Caco-2 (cell line): ENCODE measurements around the gene FBRS. TPM values are rescaled to one million over a fixed set of nuclear protein-coding genes. Genes with fewer than 3 reads are reported as not detected.

Experiments used
- BruUV-seq: library from RNA; stranded (reverse); fragments of 400-500 nt; replicated peaks from 2 replicates; lab custom pipeline; 2021; lab: Mats Ljungman, UMichigan
- CTCF ChIA-PET: fragments of 300-600 bp; sonication (Branson Sonifier 250); formaldehyde crosslinking; loops from one replicate; lab custom pipeline; 2022; ENCODE audit warnings: antibody characterized with exemption; lab: Charles Lee
- POLR2A ChIA-PET: fragments of 300-600 bp; sonication (Branson Sonifier 250); formaldehyde crosslinking; loops from one replicate; lab custom pipeline; 2022; ENCODE audit warnings: antibody characterized with exemption; lab: Charles Lee
- DNase-seq, 2 experiments: peaks; one replicate each; pipeline versions ENCODE4 v3.0.0 to v3.0.0-alpha.2; 2020 to 2022
- H3K27me3 ChIP-seq: replicated peaks from 2 replicates; pipeline ENCODE4 v1.6.0; 2011; ENCODE audit warnings: low read length; ENCODE audit not compliant: control insufficient read depth, insufficient read depth
- H3K36me3 ChIP-seq: 2 replicates; pipeline ENCODE4 v1.5.1; 2011; ENCODE audit warnings: low read length; ENCODE audit not compliant: control insufficient read depth, insufficient read depth
- H3K4me1 ChIP-seq: fragments of 250-450 bp; sonication (Bioruptor Pico); 2 replicates; pipeline ENCODE4 v1.5.1; 2020; ENCODE audit warnings: mild to moderate bottlenecking
- H3K4me3 ChIP-seq: 2 replicates; pipeline ENCODE4 v1.5.1; 2011; ENCODE audit warnings: low read depth, mild to moderate bottlenecking, control low read depth, low read length
- H3K9me3 ChIP-seq: fragments of 250-450 bp; sonication (Bioruptor Pico); 2 replicates; pipeline ENCODE4 v1.5.1; 2020; ENCODE audit warnings: mild to moderate bottlenecking, moderate library complexity
- H3K27ac Mint-ChIP-seq: one replicate; pipeline ENCODE4 v1.8.0; 2022; ENCODE audit warnings: mixed read lengths; ENCODE audit not compliant: unreplicated experiment
- H3K27me3 Mint-ChIP-seq: one replicate; pipeline ENCODE4 v1.8.0; 2022; ENCODE audit warnings: mixed read lengths; ENCODE audit not compliant: insufficient read depth, unreplicated experiment
- H3K36me3 Mint-ChIP-seq: one replicate; pipeline ENCODE4 v1.8.0; 2022; ENCODE audit warnings: mild to moderate bottlenecking, mixed read lengths; ENCODE audit not compliant: insufficient read depth, unreplicated experiment
- H3K4me1 Mint-ChIP-seq: one replicate; pipeline ENCODE4 v1.8.0; 2022; ENCODE audit warnings: low read depth, mixed read lengths; ENCODE audit not compliant: unreplicated experiment
- H3K4me3 Mint-ChIP-seq: one replicate; pipeline ENCODE4 v1.8.0; 2022; ENCODE audit warnings: mild to moderate bottlenecking, moderate library complexity, mixed read lengths; ENCODE audit not compliant: unreplicated experiment
- H3K9me3 Mint-ChIP-seq: one replicate; pipeline ENCODE4 v1.8.0; 2022; ENCODE audit warnings: mixed read lengths; ENCODE audit not compliant: unreplicated experiment
- CTCF ChIP-seq, 2 experiments: fragments of 200-600 bp in 1 of 2; IDR thresholded peaks; 1 replicate in 1 of 2; 2 replicates in 1 of 2; pipeline versions ENCODE4 v1.5.1 to v1.8.0; 2011 to 2022; ENCODE audit warnings: antibody characterized with exemption in 1 of 2, control low read depth in 1 of 2, inconsistent platforms in 1 of 2, low read depth in 1 of 2, low read length in 1 of 2, mild to moderate bottlenecking in 1 of 2, moderate library complexity in 1 of 2; ENCODE audit not compliant: insufficient read depth in 1 of 2, severe bottlenecking in 1 of 2, unreplicated experiment in 1 of 2
- intact Hi-C: fragments of 100-400 bp; cut with micrococcal nuclease; formaldehyde crosslinking; loops from one replicate; pipeline ENCODE4 v1.10.0; 2022; ENCODE audit not compliant: unreplicated experiment
- total RNA-seq: library from RNA; stranded (reverse); gene quantifications from 2 replicates; pipeline ENCODE4 v1.2.3, GENCODE V29; 2022

The FBRS gene
- total RNA-seq, 1 experiment from 2014 or later, result 46.1 TPM

DNA sequence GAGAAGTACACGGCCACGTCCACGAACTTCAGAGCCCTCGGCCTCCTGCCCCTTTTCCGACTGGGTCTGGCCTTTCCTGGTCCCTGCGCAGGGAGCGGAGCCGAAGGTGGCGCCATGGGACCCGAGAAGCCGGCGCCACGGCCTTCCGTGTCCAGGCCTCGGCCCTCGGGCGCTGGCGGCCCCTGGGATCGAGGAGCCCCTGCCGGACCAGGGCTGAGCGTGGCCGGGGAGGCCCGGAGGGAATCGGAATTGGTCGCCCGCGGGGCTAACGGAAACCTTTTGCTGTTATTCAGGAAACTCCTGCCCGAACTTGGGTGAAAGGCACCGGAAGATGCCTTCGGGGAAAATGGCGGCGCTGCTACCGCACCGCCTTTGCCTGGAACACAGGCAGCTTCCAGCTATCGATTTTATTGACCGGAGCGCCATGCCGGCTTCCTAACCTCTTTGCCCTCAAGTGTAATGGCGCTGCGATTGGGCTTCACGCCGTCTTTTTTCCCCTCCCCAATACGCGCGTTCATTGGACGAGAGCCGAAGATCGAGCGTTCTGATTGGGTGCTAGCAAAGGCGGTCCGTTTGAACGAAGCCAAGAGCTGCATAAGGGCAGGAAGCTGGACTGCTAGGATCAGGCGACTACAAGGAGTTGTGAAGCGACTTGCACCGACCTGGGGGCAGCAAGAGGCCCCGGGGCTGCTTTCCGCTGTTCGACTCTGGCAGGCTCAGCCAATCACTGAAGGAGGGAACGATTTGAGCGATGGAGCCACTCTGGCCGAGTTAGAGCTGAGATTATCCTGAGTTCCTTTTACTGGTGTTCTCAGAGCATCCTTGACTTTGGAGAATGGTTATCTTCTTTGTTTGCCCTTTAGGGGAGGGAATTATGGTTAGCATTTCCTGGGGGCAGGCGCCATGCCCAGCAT, 48.0 kb upstream of the FBRS start, which contains the start of gene ZNF689:
Gene ZNF689 (minus strand): TSS at position 464 of the 914 bp plus-strand sequence. CDS start 348 bp downstream, at position 116.
- intact Hi-C loops, result loop anchor here (2.0 kb wide), 1 partner anchor 19 kb away; no protein-coding TSS in a partner anchor
- CTCF ChIA-PET, result interaction anchor here (0.6 to 1.8 kb wide), 8 partner anchors 10 to 519 kb away, joined by 3 to 11 read pairs (median 4); partner anchors contain the start of genes DCTPP1, TBX6 and ZNF764

DNA sequence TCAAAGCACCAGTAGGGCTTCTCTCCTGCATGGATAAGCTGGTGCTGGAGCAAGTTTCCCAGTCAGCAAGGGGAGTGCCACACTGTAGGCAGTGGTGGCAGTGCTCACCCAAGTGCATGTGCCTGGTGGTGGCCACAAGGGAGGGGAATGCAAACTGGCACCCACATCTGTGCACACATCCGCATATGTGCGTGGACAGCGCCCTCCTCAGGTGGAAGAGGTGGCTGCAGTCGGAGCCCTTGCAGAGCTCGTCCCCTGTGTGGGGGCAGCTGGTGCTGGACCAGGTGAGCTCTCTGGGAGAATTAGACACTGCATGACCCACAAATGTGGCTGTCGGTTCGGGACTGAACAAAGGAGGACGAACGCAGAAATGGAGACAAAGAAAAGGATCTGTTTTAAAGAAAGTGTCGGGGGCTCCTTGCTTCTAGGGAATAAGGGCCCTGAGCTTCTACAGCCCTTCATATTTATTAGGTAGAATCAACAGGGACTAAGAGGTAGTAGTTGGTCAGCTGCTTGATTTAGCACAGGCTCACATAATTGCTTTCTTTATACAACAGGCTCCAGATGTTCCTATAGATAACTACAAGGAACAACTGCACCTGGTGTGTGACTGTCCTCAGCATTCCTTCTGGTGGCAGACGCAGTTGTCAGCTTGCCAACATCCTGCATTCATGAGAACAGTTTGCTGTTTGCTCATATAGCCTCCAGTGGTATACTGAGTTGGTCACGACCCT, 42.7 kb upstream of the FBRS start:
- H3K4me3 ChIP-seq, result no peak overlapping the region
- no peaks in the 10 kb centered on the region for H3K27me3 ChIP-seq
- Mint-ChIP-seq H3K9me3 (peaks cover 24% of the 10 kb centered on the region), H3K27ac (no peak overlapping the region), H3K27me3 (no peaks in the 10 kb centered on the region), H3K4me3 (no peak overlapping the region), H3K36me3 (peaks cover 1% of the 10 kb centered on the region), H3K4me1 (no peaks in the 10 kb centered on the region)
- TF ChIP-seq CTCF (IDR thresholded peaks at IDR 0.05; ENCODE audit: insufficient read depth in 1 of 2, low read depth in 1 of 2, low read length in 1 of 2, severe bottlenecking in 1 of 2, unreplicated experiment in 1 of 2), result peak in 1 of 2 experiments; percentile 34
- H3K9me3 ChIP-seq, result no peaks in the 10 kb centered on the region; the same call in 1 of the 2 replicates
- peak in 1 of 2 experiments; percentile 14 for DNase-seq
- no peaks in the 10 kb centered on the region for H3K36me3 ChIP-seq
- POLR2A ChIA-PET, result interaction anchor here (0.6 kb wide), 1 partner anchor 86 kb away, joined by 6 read pairs; no protein-coding TSS in a partner anchor
- BruUV-seq, result no TSS peak
- H3K4me1 ChIP-seq, result no peaks in the 10 kb centered on the region
- CTCF ChIA-PET, result interaction anchor here (0.6 kb wide), 1 partner anchor 9 kb away, joined by 3 read pairs; no protein-coding TSS in a partner anchor
- intact Hi-C loops, result no loop called here

More for the DNA sequence above, 48.0 kb upstream of the FBRS start, which contains the start of gene ZNF689:
- peak within 1 kb of the TSS; percentile 77 for H3K4me3 ChIP-seq
- no peaks in the 10 kb centered on the region; the same call in 1 of the 2 replicates for H3K36me3 ChIP-seq
- H3K36me3 Mint-ChIP-seq, result peaks cover 37% of the 10 kb centered on the region
- H3K9me3 ChIP-seq, result no peaks in the 10 kb centered on the region
- H3K27ac Mint-ChIP-seq, result peak within 1 kb of the TSS; percentile 89
- peak within 1 kb of the TSS; percentile 79 for H3K4me3 Mint-ChIP-seq
- POLR2A ChIA-PET, result interaction anchor here (0.6 to 1.2 kb wide), 8 partner anchors 9 to 256 kb away, joined by 3 to 10 read pairs (median 3); partner anchors contain the start of genes DCTPP1, FBRS and ZNF688
- H3K4me1 ChIP-seq, result no peaks in the 10 kb centered on the region
- BruUV-seq, result TSS peak; percentile 53
- DNase-seq, result peak; percentile 95
- TF ChIP-seq CTCF (IDR thresholded peaks at IDR 0.05; ENCODE audit: insufficient read depth in 1 of 2, low read depth in 1 of 2, low read length in 1 of 2, severe bottlenecking in 1 of 2, unreplicated experiment in 1 of 2), result no peak
- no peaks in the 10 kb centered on the region for H3K9me3 Mint-ChIP-seq
- no peaks in the 10 kb centered on the region for H3K27me3 Mint-ChIP-seq
- no peaks in the 10 kb centered on the region for H3K27me3 ChIP-seq
- no peaks in the 10 kb centered on the region for H3K4me1 Mint-ChIP-seq

- H3K9me3 Mint-ChIP-seq, result peaks cover 24% of the 10 kb centered on the region
- TF ChIP-seq CTCF (IDR thresholded peaks at IDR 0.05; ENCODE audit: insufficient read depth in 1 of 2, low read depth in 1 of 2, low read length in 1 of 2, severe bottlenecking in 1 of 2, unreplicated experiment in 1 of 2), result no peak
- H3K27me3 Mint-ChIP-seq, result no peaks in the 10 kb centered on the region
- no peak overlapping the region for H3K27ac Mint-ChIP-seq
- ChIA-PET CTCF (no interaction called here), POLR2A (no interaction called here)
- H3K4me1 Mint-ChIP-seq, result no peaks in the 10 kb centered on the region
- no peak overlapping the region for H3K4me3 Mint-ChIP-seq
- DNase-seq, result no peak
- H3K9me3 ChIP-seq, result no peaks in the 10 kb centered on the region; the same call in 1 of the 2 replicates
- intact Hi-C loops, result no loop called here
- H3K4me3 ChIP-seq, result no peak overlapping the region
- no peaks in the 10 kb centered on the region for H3K4me1 ChIP-seq
- H3K36me3 ChIP-seq, result no peaks in the 10 kb centered on the region
- no peaks in the 10 kb centered on the region for H3K36me3 Mint-ChIP-seq
- no peaks in the 10 kb centered on the region for H3K27me3 ChIP-seq
- no TSS peak for BruUV-seq
Observed at GRCh38 chr16:30619202-30619601, 39.0 kb upstream of the FBRS start.
